Amniotic epithelial cell (primary cell): ENCODE results near the gene SPARCL1.
"Not testable (repeated sequence)": the region's sequence is repeated elsewhere in the genome, so short reads cannot be mapped to it uniquely, and the experiment has no call there.

ENCODE experiments used
- DNase-seq: peaks from one replicate; pipeline ENCODE4 v3.0.0-alpha.2; 2010; ENCODE audit warnings: low read depth

Gene SPARCL1, protein sequence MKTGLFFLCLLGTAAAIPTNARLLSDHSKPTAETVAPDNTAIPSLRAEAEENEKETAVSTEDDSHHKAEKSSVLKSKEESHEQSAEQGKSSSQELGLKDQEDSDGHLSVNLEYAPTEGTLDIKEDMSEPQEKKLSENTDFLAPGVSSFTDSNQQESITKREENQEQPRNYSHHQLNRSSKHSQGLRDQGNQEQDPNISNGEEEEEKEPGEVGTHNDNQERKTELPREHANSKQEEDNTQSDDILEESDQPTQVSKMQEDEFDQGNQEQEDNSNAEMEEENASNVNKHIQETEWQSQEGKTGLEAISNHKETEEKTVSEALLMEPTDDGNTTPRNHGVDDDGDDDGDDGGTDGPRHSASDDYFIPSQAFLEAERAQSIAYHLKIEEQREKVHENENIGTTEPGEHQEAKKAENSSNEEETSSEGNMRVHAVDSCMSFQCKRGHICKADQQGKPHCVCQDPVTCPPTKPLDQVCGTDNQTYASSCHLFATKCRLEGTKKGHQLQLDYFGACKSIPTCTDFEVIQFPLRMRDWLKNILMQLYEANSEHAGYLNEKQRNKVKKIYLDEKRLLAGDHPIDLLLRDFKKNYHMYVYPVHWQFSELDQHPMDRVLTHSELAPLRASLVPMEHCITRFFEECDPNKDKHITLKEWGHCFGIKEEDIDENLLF

DNA sequence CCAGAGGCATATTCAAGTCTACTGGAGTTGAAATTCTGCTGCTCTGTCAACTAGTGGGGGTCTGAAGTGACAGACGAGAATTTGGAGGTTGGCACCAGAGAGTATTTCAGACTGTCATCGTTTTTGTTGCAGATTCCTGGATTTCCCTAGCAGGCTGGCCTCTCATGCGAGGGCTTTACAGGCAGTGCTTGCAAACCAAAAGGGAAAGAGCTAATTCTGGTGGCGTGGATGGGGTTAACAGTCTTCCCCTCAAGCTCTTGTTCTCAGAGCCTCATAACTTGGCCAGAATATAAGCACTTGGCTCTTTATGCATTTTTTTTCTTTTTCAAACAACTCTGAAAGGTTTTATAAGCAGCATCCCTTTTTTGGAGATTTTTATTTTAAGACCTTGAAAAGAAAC is at the start of gene SPARCL1:
Gene SPARCL1, minus strand, starts transcription at position 190 of the 400 bp plus-strand sequence. CDS start 29,802 bp downstream, outside the sequence.
- DNase-seq: no peak

DNA sequence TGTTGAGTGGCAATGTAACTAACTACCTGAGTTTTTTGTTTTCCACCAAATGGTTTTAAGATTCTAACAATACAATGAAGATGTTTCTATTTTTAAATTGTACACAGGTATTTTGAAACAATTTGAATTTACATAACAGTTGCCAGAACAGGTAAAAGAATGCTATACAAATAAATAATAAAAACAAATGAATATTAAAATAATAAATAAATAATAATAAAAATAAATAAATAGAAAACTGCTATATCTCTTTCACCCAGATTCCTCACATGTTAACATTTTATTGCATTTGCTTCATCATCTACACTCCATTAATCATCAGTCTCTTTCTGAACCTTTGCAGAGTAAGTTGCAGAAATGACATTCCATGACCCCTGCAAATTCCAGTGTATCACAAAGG is 46.8 kb upstream of the SPARCL1 start:
- no peak for DNase-seq

DNA sequence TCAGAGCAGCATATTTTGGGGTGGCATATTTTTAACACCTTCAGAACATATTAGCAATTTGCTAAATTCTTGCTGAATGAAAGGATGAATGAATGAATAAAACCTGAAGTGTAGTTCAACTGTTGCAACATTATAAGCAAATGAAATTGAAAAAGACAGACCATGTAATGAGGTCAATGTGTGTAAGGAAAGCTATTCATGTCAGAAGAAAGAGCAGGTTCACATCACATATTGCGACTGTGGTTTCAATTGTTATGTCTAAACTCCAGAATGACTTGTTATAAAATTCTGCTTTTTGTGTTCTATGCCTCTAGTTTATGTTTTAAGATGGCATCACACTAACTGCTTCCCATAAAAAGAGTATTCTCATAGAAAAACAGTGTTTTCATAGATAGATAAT is 46.2 kb upstream of the SPARCL1 start:
- peak; percentile 7 for DNase-seq

DNA sequence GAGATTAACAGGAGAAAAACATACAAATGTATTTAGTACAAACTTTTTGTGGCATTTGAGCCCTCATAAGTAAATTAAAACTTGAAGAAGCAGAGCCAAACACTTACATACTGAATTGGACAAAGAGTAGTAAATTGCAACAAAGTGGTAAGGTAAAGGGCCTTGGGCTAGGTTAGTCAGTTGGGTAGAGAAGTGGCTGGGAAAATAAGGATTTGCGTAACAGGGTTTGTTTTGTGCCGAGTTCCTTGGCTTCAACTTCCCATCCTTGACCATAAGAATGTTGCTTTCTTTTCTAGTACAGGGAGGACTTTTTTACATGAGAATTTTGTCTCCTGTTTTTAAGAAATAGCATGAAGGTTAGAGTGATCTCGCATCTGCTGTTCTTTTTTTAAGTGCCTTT is 45.8 kb upstream of the SPARCL1 start:
- DNase-seq: peak; percentile 76

DNA sequence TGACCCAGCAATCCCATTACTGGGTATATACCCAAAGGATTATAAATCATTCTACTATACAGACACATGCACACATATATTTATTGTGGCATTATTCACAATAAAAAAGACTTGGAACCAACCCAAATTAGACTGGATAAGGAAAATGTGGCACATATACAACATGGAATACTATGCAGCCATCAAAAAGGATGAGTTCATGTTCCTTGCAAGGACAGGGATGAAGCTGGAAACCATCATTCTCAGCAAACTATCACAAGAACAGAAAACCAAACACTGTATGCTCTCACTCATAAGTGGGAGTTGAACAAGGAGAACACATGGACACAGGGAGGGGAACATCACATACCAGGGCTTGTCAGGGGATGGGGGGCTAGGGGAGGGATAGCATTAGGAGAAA is 45.2 kb upstream of the SPARCL1 start:
- DNase-seq: not testable (repeated sequence)

DNA sequence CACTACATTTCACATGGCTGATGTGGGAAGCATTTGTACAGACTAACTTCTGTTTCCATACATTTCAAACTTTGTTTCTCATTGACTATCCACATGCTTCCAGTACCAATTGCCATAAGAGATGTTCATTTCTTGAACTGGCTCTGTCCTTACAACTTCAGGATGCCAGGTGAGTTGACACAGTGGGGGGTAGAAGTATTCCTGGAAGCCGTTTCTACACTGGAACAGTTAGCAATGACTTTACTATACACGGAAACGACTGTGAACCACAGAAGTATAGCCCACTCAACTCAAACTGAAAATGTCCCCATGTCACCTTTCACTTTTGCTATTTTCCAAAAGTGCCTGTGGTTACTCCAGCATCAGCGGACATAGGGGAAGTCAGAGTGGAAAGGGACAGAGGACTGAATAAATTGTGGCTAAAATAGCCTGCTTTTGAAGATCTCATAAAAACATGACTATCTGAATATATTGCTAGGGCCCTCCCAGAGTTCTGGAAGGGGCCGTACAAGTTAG is 41.2 kb upstream of the SPARCL1 start:
- no peak for DNase-seq

DNA sequence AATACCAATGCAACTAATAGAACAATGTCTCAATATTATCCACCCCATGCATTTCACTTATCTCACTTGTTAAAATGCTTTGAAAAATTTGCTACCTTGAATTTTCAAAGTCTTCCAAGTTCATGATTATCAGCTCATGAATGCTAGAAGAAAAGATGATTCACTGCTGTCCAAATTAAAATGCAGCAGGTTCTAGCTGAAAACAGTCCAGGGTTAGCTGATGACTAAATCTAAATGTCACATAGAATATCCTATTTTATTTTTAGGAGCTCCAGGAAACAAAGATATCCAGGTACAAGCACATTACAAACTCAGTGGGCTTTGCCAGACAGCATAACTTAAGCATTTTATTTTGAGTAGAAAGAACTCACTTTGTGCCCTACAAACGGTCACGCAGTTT is 38.0 kb upstream of the SPARCL1 start:
- no peak for DNase-seq

DNA sequence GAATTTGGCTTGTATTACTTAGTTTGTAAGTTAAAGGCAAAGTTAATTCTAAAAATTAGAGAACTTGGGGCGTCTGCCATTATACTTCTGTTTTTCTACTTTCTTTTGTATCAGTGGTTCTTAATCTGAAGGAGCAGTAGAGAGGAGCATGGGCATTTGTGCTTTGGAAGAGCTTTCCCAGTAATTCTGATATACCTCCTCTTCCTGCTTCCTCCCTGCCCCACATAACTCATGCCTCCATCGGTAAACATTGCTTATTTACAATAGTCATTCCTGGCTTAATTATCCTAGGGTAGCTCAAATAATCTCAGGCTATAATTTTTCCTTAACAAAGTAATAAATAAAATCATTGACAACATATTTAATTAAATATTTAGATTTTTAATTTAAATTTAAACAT is 37.1 kb upstream of the SPARCL1 start:
- no peak for DNase-seq

DNA sequence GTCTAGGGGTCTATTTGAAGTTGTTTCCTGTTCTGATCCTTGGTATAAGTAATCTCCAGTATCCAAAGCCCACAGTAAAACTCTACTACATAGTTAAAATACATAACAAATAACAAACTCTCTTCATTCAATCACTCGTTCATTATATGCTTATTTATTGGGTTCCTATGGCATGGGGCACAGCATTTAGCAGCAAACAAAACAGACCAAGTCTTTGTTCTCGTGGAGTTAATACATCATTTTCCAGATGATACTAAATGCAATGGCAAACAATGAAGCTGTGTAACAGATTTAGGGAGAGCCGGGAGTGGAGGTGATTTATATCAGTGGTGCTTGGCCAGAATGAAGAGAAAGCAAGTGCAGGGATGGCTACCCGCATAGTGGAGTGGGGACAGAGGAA is 36.6 kb upstream of the SPARCL1 start:
- no peak for DNase-seq

DNA sequence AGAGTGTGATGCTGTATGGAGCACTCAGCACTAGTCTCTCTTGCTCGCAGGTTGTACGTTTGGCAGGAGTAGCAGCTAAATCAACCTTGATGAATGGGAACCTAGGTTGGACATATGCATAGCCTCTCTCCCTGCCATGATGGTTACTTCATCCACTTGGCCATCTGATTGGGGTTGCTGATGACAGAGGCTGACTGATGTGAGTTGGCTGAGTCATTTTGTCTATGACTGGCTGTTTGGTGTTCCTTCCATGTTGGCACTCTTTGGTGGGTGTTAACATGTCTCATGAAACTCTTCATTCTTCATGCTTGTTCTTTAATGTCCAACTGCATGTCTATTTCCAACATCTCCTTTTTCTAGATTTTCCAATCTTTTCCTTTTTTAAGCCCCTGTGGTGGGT is 31.6 kb upstream of the SPARCL1 start:
- DNase-seq: no peak

DNA sequence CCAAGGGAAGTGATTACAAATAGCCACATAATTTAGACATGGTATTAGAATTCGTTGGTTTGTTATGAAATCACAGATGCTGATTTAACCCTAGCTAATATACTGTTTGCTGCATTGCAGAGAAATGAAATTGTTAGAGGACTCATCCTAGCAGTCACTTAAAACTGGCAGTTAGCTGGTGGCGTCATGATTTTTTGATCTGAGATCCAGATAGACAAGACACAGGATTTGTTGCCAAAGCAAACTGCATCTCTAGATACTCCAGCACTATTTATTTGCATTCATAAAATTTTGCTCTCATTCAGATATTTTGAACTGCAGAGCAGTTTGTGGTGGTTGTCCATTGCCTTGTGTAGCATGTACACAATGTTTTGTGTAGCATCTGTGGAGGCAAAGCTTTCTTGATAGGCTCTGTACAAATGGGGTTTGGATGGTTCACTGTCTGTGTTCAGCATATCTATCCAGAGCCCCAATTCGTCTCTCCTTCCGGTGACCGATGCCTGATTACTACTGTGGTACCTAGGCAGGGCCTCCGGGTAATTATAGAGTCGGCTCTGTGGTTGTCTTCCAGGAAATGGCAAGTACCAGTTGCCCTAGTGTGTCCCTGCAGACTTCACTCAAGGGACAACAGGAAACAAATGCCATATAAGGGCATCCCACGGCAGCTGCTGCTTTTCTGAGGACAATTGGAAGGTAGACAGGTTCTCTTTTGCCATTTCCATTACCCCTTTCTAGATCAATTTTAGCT is 30.1 kb upstream of the SPARCL1 start:
- DNase-seq: no peak

DNA sequence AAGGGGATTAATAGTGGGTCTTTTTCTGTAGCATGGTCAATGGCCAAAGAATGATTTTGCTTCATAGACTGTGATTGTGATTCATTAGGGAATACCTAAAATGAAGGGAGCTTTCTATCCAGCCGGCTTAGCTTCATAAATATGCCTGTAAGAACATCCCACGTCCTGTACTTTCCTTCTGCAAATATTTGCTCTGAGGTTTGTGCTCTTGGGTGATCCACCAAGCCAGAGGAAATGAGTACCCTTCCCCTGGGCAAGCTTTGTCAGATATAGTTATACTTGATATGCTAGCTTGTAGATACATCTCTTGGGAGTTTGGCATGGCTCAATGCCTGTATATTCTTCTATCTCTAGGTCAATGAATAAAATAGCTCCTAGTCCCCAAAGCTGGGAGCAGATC is 28.2 kb upstream of the SPARCL1 start:
- DNase-seq: no peak

DNA sequence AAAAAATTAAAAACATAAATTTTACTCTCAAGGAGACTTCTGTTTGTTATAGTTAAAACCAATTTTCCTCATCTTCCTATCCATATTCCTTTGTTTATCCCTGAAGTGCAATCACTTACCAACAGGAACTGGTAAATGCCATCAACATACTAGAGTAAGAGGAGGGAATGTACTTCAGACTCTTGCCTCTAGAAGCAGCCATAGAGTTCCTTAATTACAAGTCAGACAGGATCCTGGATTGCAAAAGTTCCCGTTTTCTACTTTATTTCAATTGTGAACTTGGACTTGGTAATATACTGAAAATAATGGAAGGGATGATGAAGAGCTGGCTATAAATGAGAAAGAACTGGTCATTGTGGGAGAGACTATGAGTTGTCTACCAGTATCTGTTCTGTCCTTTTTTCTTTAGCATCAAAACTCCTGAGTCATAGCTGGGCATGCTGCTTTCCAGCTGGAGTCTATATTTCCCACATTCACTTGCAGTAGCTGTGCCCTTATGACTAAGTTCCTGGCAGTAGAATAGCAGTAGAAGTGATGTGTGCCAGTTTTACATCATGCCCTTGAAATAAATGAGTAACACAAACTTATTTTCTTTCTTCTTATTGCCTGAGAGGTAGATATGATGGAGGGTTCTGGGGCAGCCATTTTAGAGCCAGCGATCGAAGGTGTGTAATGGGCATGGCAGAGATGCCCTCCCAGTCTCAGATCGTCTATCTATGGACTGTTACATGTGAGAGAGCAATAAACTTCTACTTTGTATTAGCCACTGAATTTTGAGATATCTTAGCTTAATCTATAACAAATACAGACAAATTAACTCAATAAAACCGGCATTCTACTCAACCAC is 26.8 kb upstream of the SPARCL1 start:
- peak; percentile 82 for DNase-seq

DNA sequence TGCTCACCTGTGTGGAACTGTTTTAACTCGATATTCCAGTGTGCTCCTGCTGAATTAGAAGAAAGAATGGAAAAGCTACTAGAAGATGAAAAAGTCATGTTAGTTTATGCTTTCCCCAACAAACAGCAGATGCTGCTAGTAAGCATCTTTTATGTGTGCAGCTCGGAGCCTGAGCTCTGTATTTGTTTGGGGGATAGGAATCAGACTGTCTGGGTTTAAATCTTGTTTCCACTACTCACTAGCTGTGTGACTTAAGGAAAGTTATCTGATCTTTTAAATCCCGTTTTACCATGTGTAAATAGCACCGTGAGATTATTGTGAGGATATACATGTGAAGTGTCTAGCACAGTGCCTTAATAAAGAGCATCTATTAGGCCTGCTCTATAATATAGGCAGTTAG is 24.0 kb upstream of the SPARCL1 start:
- no peak for DNase-seq

DNA sequence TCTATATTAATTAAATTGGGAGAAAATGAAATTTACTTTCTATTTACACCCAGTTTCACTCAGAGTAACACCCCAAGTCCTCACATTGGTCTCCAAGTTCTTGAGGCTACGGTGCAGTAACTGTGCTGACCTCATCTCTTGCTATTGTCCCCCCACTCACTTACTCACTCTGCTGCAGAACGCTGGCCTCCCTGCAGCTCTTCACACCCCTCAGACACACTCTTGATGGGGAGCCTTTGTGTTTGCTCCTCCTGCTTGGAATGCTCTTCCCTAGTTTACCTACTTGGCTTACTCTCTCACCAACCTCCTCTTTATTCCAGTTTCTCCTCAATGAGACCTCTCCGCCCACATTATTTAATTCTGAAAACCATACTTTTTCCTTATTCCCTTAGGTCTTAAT is 22.2 kb upstream of the SPARCL1 start:
- DNase-seq: no peak

DNA sequence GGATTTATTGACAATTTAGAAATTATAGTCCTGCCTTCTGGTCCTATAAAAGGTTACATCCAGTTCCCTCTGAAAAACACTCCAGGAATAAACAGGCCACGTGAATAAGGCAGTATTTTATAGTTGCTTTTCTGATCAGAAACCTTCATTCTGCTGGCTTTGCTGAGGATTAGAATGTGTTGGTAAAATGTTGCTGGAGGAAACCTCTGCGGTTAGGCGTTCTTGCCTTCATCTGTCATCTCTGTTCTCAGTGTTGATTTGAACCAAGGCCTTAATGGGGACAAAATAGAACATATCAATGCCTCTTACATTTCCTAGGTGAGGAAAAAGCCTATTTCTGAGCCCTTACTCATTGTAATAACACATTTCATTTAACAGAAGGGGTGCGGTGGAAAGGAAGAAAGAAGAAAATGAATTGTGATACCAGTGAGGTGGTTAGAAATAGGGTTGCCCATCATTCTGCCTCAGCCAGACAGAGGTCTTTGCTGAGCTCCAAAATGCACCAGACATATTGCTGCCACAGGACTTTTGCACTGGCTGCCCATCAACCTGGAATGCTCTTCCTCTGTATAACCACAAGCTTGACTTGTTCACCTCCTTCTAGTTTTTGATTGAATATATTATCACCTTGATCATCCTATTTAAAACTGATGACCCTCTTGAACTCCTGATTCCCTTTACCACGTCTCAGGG is 18.0 kb upstream of the SPARCL1 start:
- peak; percentile 17 for DNase-seq

DNA sequence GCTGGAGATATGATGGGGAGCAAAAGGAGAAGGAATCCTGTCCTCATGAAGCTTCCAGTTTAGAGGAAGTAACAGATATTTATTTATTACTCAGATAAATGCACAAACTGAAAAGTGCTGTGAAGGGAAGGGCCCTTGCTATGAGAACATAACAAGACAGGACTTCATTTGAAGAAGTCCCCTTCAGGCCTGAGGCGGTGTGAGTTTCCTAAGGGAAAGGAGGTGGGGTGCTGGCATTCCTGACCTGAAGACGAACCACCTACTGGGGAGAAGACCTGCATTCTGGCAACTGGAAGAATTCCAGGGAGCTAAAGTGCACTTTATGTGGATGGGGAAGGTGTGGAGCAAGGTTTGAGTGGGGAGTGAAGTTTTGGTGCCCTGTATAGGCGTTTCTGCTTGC is 15.9 kb upstream of the SPARCL1 start:
- DNase-seq: no peak

DNA sequence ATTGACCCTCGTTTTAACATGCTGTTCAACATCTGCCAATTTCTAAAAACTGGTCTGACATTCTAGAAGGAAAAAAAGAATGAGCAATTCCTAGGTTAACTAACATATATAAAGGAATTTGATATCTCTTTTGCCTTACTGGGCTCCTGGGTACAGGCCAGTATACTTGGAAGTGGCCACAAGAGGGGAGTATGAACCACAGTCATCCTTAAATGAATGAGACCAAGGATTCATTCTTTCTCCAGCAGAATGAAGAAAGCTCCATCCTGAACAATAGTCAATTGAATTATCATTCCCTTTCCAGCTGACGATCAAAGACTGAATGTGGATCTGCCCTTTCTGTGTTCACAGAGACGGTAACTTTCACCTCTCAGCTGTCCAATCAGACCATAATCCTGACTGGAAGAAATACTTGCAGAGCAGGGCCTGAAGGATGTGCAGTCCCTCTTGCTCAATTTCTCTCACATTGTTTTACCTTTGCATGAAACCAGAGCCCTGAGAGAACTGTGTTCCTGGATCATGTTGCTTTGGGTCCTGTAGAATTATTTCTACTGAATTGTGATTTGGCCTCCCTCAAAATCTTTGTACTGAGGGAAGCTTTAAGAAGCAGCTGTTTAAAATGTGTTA is 14.8 kb upstream of the SPARCL1 start:
- DNase-seq: peak; percentile 54

DNA sequence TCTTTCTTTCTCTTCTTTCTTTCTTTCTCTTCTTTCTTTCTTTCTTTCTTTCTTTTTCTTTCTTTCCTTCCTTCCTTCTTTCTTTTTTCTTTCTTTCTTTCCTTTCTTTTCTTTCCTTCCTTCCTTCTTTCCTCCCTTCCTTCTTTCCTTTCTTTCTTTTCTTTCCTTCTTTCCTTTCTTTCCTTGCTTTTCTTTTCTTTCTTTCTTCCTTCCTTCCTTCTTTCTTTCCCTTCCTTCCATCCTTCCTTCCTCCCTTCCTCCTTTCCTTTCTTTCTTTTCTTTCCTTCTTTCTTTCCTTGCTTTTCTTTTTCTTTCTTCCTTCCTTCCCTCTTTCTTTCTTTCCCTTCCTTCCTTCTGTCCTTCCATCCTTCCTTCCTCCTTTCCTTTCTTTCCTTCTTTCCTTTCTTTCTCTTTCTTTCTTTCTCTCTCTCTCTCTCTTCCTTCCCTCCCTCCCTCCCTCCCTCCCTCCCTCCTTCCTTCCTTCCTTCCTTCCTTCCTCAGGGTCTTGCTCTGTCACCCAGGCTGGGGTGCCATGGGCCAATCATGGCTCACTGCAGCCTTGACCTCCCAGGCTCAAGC is 13.6 kb upstream of the SPARCL1 start:
- no peak for DNase-seq

DNA sequence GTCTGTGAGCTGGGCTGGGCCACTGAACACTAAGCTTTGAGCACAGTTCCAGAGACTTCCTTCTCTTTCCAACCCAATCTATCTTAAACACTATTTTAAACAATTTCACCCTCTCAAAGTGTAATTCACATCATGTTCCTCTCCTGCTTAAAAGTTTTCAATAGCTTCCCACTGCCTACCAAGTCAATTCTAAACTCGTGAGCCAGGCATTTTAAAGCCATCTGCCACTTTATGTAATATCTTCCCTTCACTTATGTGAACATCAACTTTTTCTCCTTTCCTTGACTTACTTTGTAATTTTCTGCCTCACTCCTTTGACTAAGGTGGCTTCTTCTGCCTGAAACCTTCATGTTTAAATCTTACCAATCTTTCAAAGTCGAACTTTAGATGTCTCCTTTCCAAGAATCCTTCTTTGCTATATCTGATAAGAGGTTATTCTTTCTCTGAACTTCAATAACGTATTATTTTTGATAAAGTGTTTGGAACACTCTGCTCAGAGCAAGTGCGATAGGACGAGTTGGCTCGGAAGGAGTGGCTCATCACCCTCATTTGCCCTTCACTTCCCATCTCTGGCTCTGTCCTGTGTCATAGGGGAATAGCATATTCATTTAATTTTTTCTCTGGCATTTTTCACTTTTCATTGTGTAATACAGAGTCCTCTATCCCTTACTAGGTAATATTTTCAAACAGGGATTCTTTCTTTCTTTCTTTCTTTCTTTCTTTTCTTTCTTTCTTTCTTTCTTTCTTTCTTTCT is 13.0 kb upstream of the SPARCL1 start:
- DNase-seq: no peak
